Endodermal cell (in vitro differentiated cells): Measurements from ENCODE around the gene ABTB2. TPM values are rescaled to one million over a fixed set of nuclear protein-coding genes. Genes with fewer than 3 reads are reported as not detected.

Experiments used
- DNase-seq: peaks from one replicate; pipeline ENCODE4 v3.0.0-alpha.2; 2017
- H3K27ac ChIP-seq: 2 replicates; pipeline ENCODE4 v1.5.1; 2013; ENCODE audit warnings: mild to moderate bottlenecking, low read depth, low read length, moderate library complexity
- H3K27me3 ChIP-seq: 2 replicates; pipeline ENCODE4 v1.6.1; 2013; ENCODE audit warnings: mild to moderate bottlenecking, low read length, moderate library complexity; ENCODE audit not compliant: insufficient read depth, control insufficient read depth, poor library complexity, severe bottlenecking
- H3K36me3 ChIP-seq: 2 replicates; pipeline ENCODE4 v1.7.0; 2013; ENCODE audit warnings: mild to moderate bottlenecking, low read length, moderate library complexity; ENCODE audit not compliant: control insufficient read depth, insufficient read depth
- H3K4me1 ChIP-seq: one replicate; pipeline ENCODE4 v1.7.0; 2013; ENCODE audit warnings: low read length; ENCODE audit not compliant: control insufficient read depth, insufficient read depth
- H3K4me3 ChIP-seq: 2 replicates; pipeline ENCODE4 v1.5.1; 2013; ENCODE audit warnings: mild to moderate bottlenecking, low read length, moderate library complexity
- H3K9ac ChIP-seq: 2 replicates; pipeline ENCODE4 v1.6.1; 2013; ENCODE audit warnings: mild to moderate bottlenecking, low read length, moderate library complexity; ENCODE audit not compliant: poor library complexity, severe bottlenecking; ENCODE audit errors: extremely low read depth
- H3K9me3 ChIP-seq: 2 replicates; pipeline ENCODE4 v1.6.1; 2013; ENCODE audit warnings: mild to moderate bottlenecking, low read length, moderate library complexity; ENCODE audit not compliant: control insufficient read depth
- H3K27ac Mint-ChIP-seq: 2 replicates; pipeline ENCODE4 v1.8.0; 2020; ENCODE audit warnings: mixed read lengths
- H3K27me3 Mint-ChIP-seq: 2 replicates; pipeline ENCODE4 v1.8.0; 2021; ENCODE audit warnings: mild to moderate bottlenecking, mixed read lengths; ENCODE audit not compliant: insufficient read depth
- H3K36me3 Mint-ChIP-seq: 2 replicates; pipeline ENCODE4 v1.8.0; 2020; ENCODE audit warnings: low read depth, mixed read lengths
- H3K4me1 Mint-ChIP-seq: 2 replicates; pipeline ENCODE4 v1.8.0; 2020; ENCODE audit warnings: mixed read lengths
- H3K4me3 Mint-ChIP-seq: 2 replicates; pipeline ENCODE4 v1.8.0; 2020; ENCODE audit warnings: mild to moderate bottlenecking, moderate library complexity, mixed read lengths
- H3K9me3 Mint-ChIP-seq: 2 replicates; pipeline ENCODE4 v1.8.0; 2020; ENCODE audit warnings: mild to moderate bottlenecking, mixed read lengths
- CTCF ChIP-seq: fragments of 200-600 bp; sonication (generic); conservative IDR thresholded peaks from 2 replicates; pipeline ENCODE4 v1.5.0; 2021; ENCODE audit warnings: antibody characterized with exemption, mild to moderate bottlenecking
- WGBS, 2 experiments: methylation state at CpG; one replicate each; pipeline versions ENCODE4 v1.1.5 to v1.1.7; 2013; ENCODE audit warnings: missing lambda C conversion rate in 2 of 2, mixed read lengths in 1 of 2; ENCODE audit not compliant: insufficient coverage in 1 of 2, insufficient read length in 1 of 2; 5-methylcytosine and 5-hydroxymethylcytosine counted together
- total RNA-seq, 2 donors: library from RNA; stranded (reverse); fragmentation: NEBNext Ultra II Directional in 1 of 2; extraction: Animal tissue kit (Norgen Biotek cat#: 25700) in 1 of 2; gene quantifications; 2 replicates in 1 of 2; 3 replicates in 1 of 2; pipeline ENCODE4 v1.2.1, GENCODE V29; 2021

ABTB2 gene
- total RNA-seq, 2 donors from 2014 or later: 2.9 to 5.2 TPM

DNA sequence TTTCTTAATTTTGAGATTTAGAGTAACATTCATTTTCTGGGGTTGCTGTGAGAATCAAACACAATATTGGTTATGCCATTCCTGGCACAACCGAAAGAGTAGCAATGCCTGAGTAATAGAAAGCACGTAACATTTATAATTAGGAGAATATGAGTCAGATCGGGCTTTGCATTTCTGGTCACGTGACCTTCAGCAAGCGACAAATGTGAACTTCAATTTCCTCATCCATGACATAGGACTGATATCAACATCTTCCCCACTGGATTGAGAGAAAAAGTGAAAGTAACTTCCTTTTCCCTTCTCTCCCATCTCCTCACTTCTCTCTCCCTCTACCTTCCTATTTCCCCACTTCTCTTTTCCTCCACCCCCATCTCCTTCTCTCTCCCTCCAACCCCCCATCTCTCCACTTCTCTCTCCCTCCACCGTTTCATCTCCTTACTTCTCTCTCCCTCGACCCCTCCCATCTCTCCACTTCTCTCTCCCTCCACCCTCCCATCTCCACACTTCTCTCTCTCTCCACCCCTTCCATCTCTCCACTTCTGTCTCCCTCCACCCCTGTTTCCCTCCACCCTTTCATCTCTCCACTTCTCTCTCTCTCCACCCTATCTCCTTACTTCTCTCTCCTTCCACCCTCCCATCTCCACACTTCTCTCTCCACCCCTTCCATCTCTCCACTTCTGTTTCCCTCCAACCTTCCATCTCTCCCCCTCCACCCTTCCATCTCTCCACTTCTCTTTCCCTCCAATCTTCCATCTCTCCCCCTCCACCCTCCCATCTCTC lies 47.5 kb upstream of the ABTB2 start:
- Histone ChIP-seq H3K27me3 (peaks cover 5% of the 10 kb centered on the region), H3K4me3 (no peak overlapping the region), H3K9ac (no peak overlapping the region), H3K4me1 (no peaks in the 10 kb centered on the region), H3K9me3 (peaks cover 5% of the 10 kb centered on the region), H3K27ac (no peak overlapping the region), H3K36me3 (no peaks in the 10 kb centered on the region)
- Mint-ChIP-seq H3K9me3 (peaks cover 3% of the 10 kb centered on the region), H3K4me1 (no peaks in the 10 kb centered on the region), H3K27ac (no peak overlapping the region), H3K36me3 (no peaks in the 10 kb centered on the region), H3K27me3 (peaks cover 19% of the 10 kb centered on the region), H3K4me3 (no peak overlapping the region)
- no peak for TF ChIP-seq CTCF
- DNase-seq: no peak
- 86 to 90% methylated on average over 4 to 7 of the region's 7 CpGs for WGBS, 2 experiments

GRCh38 chr11:34404280-34404679 lies 46.5 kb upstream of the ABTB2 start:
- H3K27ac Mint-ChIP-seq: no peak overlapping the region
- H3K36me3 Mint-ChIP-seq: no peaks in the 10 kb centered on the region
- no peaks in the 10 kb centered on the region for H3K4me1 Mint-ChIP-seq
- Histone ChIP-seq H3K9ac (no peak overlapping the region), H3K27ac (no peak overlapping the region), H3K4me3 (no peak overlapping the region), H3K27me3 (peaks cover 5% of the 10 kb centered on the region), H3K4me1 (no peaks in the 10 kb centered on the region), H3K36me3 (no peaks in the 10 kb centered on the region), H3K9me3 (peaks cover 11% of the 10 kb centered on the region)
- DNase-seq: no peak
- H3K27me3 Mint-ChIP-seq: peaks cover 19% of the 10 kb centered on the region
- TF ChIP-seq CTCF: no peak
- H3K9me3 Mint-ChIP-seq: peaks cover 5% of the 10 kb centered on the region
- WGBS, 2 experiments: 93 to 95% methylated on average over 5 to 6 of the region's 6 CpGs
- H3K4me3 Mint-ChIP-seq: no peak overlapping the region

DNA sequence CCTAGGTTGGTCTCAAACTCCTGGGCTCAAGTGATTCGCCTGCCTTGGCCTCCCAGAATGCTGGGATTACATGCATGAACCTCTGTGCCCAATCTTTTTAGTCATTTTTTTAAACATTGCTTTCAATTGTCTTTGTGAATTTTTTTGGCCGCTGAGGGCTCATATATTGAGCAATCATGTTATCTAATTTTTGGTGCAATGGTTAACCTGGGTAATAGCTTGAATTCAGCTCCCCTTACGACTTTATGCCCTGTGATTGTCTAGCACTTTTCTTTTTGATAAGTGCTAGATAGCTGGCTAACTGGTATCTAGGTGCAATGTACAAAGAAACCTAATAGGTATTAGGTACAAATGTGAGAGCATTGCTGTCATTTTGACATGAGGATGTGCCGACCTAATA lies 45.6 kb upstream of the ABTB2 start:
- Mint-ChIP-seq H3K27me3 (peaks cover 19% of the 10 kb centered on the region), H3K4me3 (no peak overlapping the region), H3K27ac (no peak overlapping the region), H3K9me3 (peaks cover 5% of the 10 kb centered on the region), H3K4me1 (no peaks in the 10 kb centered on the region), H3K36me3 (no peaks in the 10 kb centered on the region)
- Histone ChIP-seq H3K4me1 (no peaks in the 10 kb centered on the region), H3K27ac (no peak overlapping the region), H3K36me3 (no peaks in the 10 kb centered on the region), H3K9me3 (peaks cover 11% of the 10 kb centered on the region), H3K9ac (no peak overlapping the region), H3K4me3 (no peak overlapping the region), H3K27me3 (peaks cover 5% of the 10 kb centered on the region)
- no peak for TF ChIP-seq CTCF
- DNase-seq: no peak
- 87 to 100% methylated on average over 2 to 4 of the region's 4 CpGs for WGBS, 2 experiments
